SK-N-SH (cell line): ENCODE results near the gene FBXO31. TPM values are rescaled to one million over a fixed set of nuclear protein-coding genes. Genes with fewer than 3 reads are reported as not detected.

ENCODE experiments used
- CTCF ChIA-PET: fragments of 300-600, 350-600 bp; formaldehyde crosslinking; extraction: SDS; loops from one replicate; lab custom pipeline; 2021; lab: Yijun Ruan, JAX
- POLR2A ChIA-PET: fragments of 350-600 bp; sonication (Branson Sonifier 250); formaldehyde crosslinking; extraction: SDS; loops from one replicate; lab custom pipeline; 2020; ENCODE audit warnings: antibody characterized with exemption, inconsistent platforms; lab: Yijun Ruan, JAX
- DNase-seq: peaks from one replicate; pipeline ENCODE4 v3.0.0; 2012
- H2AFZ ChIP-seq: fragments of 200-600 bp; sonication (generic); 2 replicates; pipeline ENCODE4 v1.8.1; 2016; ENCODE audit warnings: antibody characterized with exemption, mild to moderate bottlenecking, low read depth
- H3F3A ChIP-seq: fragments of 200-600 bp; sonication (generic); replicated peaks from 2 replicates; pipeline ENCODE3; 2016; ENCODE audit warnings: antibody characterized with exemption, mild to moderate bottlenecking; ENCODE audit not compliant: insufficient read depth
- H3K27ac ChIP-seq, 2 experiments: fragments of 200-500 bp in 1 of 2; fragments of 200-600 bp in 1 of 2; sonication (Bioruptor generic) in 1 of 2; sonication (generic), shearing (Covaris generic) in 1 of 2; 2 replicates each; pipeline versions ENCODE4 v1.5.1 to v1.6.1; 2014 to 2016; ENCODE audit warnings: low read depth in 2 of 2, inconsistent platforms in 1 of 2, low read length in 1 of 2, mild to moderate bottlenecking in 1 of 2, mixed read lengths in 1 of 2
- H3K27me3 ChIP-seq: fragments of 200-600 bp; sonication (generic), shearing (Covaris generic); 2 replicates; pipeline ENCODE4 v1.6.1; 2016; ENCODE audit warnings: mixed run types; ENCODE audit not compliant: insufficient read depth
- H3K36me3 ChIP-seq, 2 experiments: fragments of 200-500 bp in 1 of 2; fragments of 200-600 bp in 1 of 2; sonication (Bioruptor generic) in 1 of 2; sonication (generic) in 1 of 2; replicated peaks in 1 of 2; 2 replicates each; pipeline versions ENCODE3 to v1.5.1; 2014 to 2016; ENCODE audit warnings: low read length in 1 of 2, mild to moderate bottlenecking in 1 of 2; ENCODE audit not compliant: insufficient read depth in 2 of 2, control insufficient read depth in 1 of 2
- H3K4me1 ChIP-seq, 2 experiments: fragments of 200-500 bp in 1 of 2; fragments of 200-600 bp in 1 of 2; sonication (Bioruptor generic) in 1 of 2; sonication (generic), shearing (Covaris generic) in 1 of 2; 2 replicates each; pipeline versions ENCODE4 v1.5.1 to v1.6.1; 2014 to 2016; ENCODE audit warnings: low read depth in 1 of 2, low read length in 1 of 2, mixed run types in 1 of 2; ENCODE audit not compliant: insufficient read depth in 2 of 2, control insufficient read depth in 1 of 2
- H3K4me2 ChIP-seq: fragments of 200-600 bp; sonication (generic), shearing (Covaris generic); 2 replicates; pipeline ENCODE4 v1.6.1; 2017; ENCODE audit warnings: mixed run types
- H3K4me3 ChIP-seq, 2 experiments: fragments of 200-500 bp in 1 of 2; fragments of 200-600 bp in 1 of 2; sonication (Bioruptor generic) in 1 of 2; sonication (generic), shearing (Covaris generic) in 1 of 2; 2 replicates each; pipeline versions ENCODE4 v1.5.1 to v1.8.1; 2014 to 2016; ENCODE audit warnings: low read depth in 2 of 2, inconsistent platforms in 1 of 2, low read length in 1 of 2, mild to moderate bottlenecking in 1 of 2, mixed read lengths in 1 of 2, moderate library complexity in 1 of 2
- H3K79me2 ChIP-seq: fragments of 200-600 bp; sonication (generic); 2 replicates; pipeline ENCODE4 v1.8.1; 2017; ENCODE audit warnings: mild to moderate bottlenecking; ENCODE audit not compliant: insufficient read depth
- H3K9ac ChIP-seq: fragments of 200-600 bp; sonication (generic); 2 replicates; pipeline ENCODE4 v1.6.1; 2017; ENCODE audit warnings: mixed run types
- H3K9me2 ChIP-seq: fragments of 200-600 bp; sonication (generic); 2 replicates; pipeline ENCODE4 v1.6.1; 2017; ENCODE audit warnings: mixed run types
- H3K9me3 ChIP-seq: fragments of 200-600 bp; sonication (generic); 2 replicates; pipeline ENCODE4 v1.6.1; 2017; ENCODE audit warnings: mixed run types, mild to moderate bottlenecking, moderate library complexity
- H4K20me1 ChIP-seq: fragments of 200-600 bp; sonication (generic); 2 replicates; pipeline ENCODE4 v1.6.1; 2017; ENCODE audit warnings: mild to moderate bottlenecking, mixed run types; ENCODE audit not compliant: insufficient read depth
- CHD2 ChIP-seq: fragments of 150-350 bp; IDR thresholded peaks from 2 replicates; pipeline ENCODE4 v1.6.1; 2018; ENCODE audit warnings: low read length; ENCODE audit not compliant: partially characterized antibody
- ELF1 ChIP-seq: IDR thresholded peaks from 2 replicates; pipeline ENCODE4 v1.4.0; 2012
- EZH2phosphoT487 ChIP-seq: fragments of 200-600 bp; sonication (generic); IDR thresholded peaks from 2 replicates; pipeline ENCODE4 v1.6.1; 2017; ENCODE audit warnings: low read depth, mixed run types, mild to moderate bottlenecking, antibody characterized with exemption, moderate library complexity, borderline replicate concordance
- FOSL2 ChIP-seq: IDR thresholded peaks from 2 replicates; pipeline ENCODE4 v1.4.0; 2012; ENCODE audit warnings: low read depth, mild to moderate bottlenecking, moderate library complexity, borderline replicate concordance
- FOXM1 ChIP-seq: IDR thresholded peaks from 2 replicates; pipeline ENCODE4 v1.4.0; 2012; ENCODE audit warnings: low read depth, mild to moderate bottlenecking
- GABPA ChIP-seq: IDR thresholded peaks from 2 replicates; pipeline ENCODE4 v1.4.0; 2012; ENCODE audit warnings: low read depth, mild to moderate bottlenecking
- GATA2 ChIP-seq: sonication (generic); formaldehyde crosslinking; IDR thresholded peaks from 2 replicates; pipeline ENCODE4 v1.5.0; 2020; ENCODE audit warnings: mild to moderate bottlenecking, missing genetic modification reagents
- JUND ChIP-seq: IDR thresholded peaks from 2 replicates; pipeline ENCODE4 v1.4.0; 2012
- MXI1 ChIP-seq: IDR thresholded peaks from 2 replicates; pipeline ENCODE4 v1.6.1; 2012; ENCODE audit warnings: mild to moderate bottlenecking, low read depth, low read length, improper control_type of control experiment
- NFIC ChIP-seq: IDR thresholded peaks from 2 replicates; pipeline ENCODE4 v1.4.0; 2012; ENCODE audit warnings: borderline replicate concordance
- RAD21 ChIP-seq: IDR thresholded peaks from 2 replicates; pipeline ENCODE4 v1.6.1; 2012; ENCODE audit warnings: mild to moderate bottlenecking, low read length
- RCOR1 ChIP-seq: fragments of 150-350 bp; IDR thresholded peaks from 2 replicates; pipeline ENCODE4 v1.6.1; 2017; ENCODE audit warnings: antibody characterized with exemption, low read length
- RXRA ChIP-seq: IDR thresholded peaks from 2 replicates; pipeline ENCODE4 v1.4.0; 2012; ENCODE audit warnings: low read depth, mild to moderate bottlenecking, borderline replicate concordance
- SMC3 ChIP-seq: IDR thresholded peaks from 2 replicates; pipeline ENCODE4 v1.6.1; 2012; ENCODE audit warnings: low read depth, low read length, improper control_type of control experiment
- YY1 ChIP-seq: IDR thresholded peaks from 2 replicates; pipeline ENCODE4 v1.4.0; 2012; ENCODE audit warnings: low read depth, mild to moderate bottlenecking
- WGBS: methylation state at CpG from one replicate; pipeline ENCODE4 v1.1.6; 2017; ENCODE audit warnings: low lambda C conversion rate; 5-methylcytosine and 5-hydroxymethylcytosine counted together
- polyA plus RNA-seq, 3 experiments: library from polyadenylated mRNA; depleted of rRNA; stranded (reverse); fragments of >200 nt; gene quantifications; 2 replicates each; pipeline ENCODE4 v1.2.3, GENCODE V29; 2012
- TF ChIP-seq, protein P1 (sequence below): fragments of 150-350 bp; IDR thresholded peaks from 2 replicates; pipeline ENCODE4 v1.6.1; 2017; ENCODE audit warnings: antibody characterized with exemption, low read length, low read depth, borderline replicate concordance
- TF ChIP-seq, protein P2 (sequence below): IDR thresholded peaks from 2 replicates; pipeline ENCODE4 v1.6.1; 2012; ENCODE audit warnings: mild to moderate bottlenecking, low read depth, low read length, moderate library complexity
- TF ChIP-seq, protein P3 (sequence below): fragments of 200-600 bp; sonication (generic); IDR thresholded peaks from 2 replicates; pipeline ENCODE4 v1.6.1; 2017; ENCODE audit warnings: antibody characterized with exemption, mild to moderate bottlenecking, moderate library complexity

Gene FBXO31
- polyA plus RNA-seq, 1 of the 3 experiments (the other 2 are of a cell fraction) = 14.2 TPM

DNA sequence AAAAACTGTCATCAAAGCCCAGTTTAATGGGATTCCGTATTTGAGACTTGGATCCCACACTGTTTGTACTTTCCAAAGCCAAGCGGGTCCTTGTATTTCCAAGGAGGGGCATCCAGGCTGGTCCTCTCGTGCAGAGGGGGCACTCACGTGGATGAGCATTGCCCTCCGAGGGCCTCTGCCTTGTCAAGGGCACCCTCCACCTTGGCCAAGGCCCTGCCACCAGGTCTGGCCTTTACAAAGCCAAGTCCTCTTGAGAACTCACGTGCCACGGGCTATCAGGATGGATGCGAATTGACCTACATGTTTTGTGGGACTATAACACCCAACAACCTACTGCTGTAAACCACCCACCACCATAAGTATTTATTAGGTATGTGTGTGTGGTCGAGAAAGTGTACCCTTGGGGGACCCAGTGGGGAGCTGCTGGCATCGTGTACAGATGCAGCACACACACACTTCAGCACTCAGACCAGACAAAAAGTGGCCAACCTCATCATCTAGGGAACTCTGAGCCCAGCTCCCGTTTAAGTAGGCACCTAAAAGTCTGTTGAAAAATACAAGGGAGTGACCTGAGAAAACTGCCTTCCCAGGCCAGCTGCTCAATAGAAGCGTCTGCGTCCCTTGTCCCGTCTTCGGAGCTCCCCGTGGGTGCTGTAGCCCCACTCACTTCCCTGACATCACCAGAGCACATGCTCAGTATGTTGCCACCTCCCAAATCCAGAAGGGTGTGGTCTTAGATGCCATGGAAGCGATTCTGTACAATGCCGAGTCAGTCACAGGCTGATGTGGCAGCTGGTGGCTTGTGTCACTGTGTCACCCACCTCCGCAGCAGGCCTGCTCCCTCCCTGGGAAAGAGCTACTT, 21.4 kb upstream of the FBXO31 start:
- no peak for DNase-seq
- ChIA-PET CTCF (interaction anchor here (1.0 to 1.6 kb wide), 6 partner anchors 11 to 365 kb away, joined by 3 to 9 read pairs (median 4); no protein-coding TSS in a partner anchor), POLR2A (no interaction called here)
- H3K79me2 ChIP-seq = peaks cover 12% of the 10 kb centered on the region; the same call in 1 of the 2 replicates
- no peaks in the 10 kb centered on the region for H4K20me1 ChIP-seq
- no peaks in the 10 kb centered on the region for H3K9me3 ChIP-seq
- no peak overlapping the region for H3K4me3 ChIP-seq
- WGBS = 95% methylated on average over 17 of the region's 19 CpGs
- H3K36me3 ChIP-seq = peaks cover 54 to 83% of the 10 kb centered on the region in 2 experiments
- no peak overlapping the region for H3K27ac ChIP-seq
- no peak overlapping the region for H3K4me2 ChIP-seq
- TF ChIP-seq FOXM1 = no peak
- no peak for TF ChIP-seq RCOR1
- TF ChIP-seq, protein P1, sequence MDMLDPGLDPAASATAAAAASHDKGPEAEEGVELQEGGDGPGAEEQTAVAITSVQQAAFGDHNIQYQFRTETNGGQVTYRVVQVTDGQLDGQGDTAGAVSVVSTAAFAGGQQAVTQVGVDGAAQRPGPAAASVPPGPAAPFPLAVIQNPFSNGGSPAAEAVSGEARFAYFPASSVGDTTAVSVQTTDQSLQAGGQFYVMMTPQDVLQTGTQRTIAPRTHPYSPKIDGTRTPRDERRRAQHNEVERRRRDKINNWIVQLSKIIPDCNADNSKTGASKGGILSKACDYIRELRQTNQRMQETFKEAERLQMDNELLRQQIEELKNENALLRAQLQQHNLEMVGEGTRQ = no peak
- TF ChIP-seq, protein P2, sequence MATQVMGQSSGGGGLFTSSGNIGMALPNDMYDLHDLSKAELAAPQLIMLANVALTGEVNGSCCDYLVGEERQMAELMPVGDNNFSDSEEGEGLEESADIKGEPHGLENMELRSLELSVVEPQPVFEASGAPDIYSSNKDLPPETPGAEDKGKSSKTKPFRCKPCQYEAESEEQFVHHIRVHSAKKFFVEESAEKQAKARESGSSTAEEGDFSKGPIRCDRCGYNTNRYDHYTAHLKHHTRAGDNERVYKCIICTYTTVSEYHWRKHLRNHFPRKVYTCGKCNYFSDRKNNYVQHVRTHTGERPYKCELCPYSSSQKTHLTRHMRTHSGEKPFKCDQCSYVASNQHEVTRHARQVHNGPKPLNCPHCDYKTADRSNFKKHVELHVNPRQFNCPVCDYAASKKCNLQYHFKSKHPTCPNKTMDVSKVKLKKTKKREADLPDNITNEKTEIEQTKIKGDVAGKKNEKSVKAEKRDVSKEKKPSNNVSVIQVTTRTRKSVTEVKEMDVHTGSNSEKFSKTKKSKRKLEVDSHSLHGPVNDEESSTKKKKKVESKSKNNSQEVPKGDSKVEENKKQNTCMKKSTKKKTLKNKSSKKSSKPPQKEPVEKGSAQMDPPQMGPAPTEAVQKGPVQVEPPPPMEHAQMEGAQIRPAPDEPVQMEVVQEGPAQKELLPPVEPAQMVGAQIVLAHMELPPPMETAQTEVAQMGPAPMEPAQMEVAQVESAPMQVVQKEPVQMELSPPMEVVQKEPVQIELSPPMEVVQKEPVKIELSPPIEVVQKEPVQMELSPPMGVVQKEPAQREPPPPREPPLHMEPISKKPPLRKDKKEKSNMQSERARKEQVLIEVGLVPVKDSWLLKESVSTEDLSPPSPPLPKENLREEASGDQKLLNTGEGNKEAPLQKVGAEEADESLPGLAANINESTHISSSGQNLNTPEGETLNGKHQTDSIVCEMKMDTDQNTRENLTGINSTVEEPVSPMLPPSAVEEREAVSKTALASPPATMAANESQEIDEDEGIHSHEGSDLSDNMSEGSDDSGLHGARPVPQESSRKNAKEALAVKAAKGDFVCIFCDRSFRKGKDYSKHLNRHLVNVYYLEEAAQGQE = no peak
- TF ChIP-seq JUND = no peak
- TF ChIP-seq SMC3 = no peak
- TF ChIP-seq RXRA = no peak
- no peak for TF ChIP-seq YY1
- no peak for TF ChIP-seq FOSL2
- no peak for TF ChIP-seq EZH2phosphoT487
- TF ChIP-seq RAD21 = no peak
- TF ChIP-seq, protein P3, sequence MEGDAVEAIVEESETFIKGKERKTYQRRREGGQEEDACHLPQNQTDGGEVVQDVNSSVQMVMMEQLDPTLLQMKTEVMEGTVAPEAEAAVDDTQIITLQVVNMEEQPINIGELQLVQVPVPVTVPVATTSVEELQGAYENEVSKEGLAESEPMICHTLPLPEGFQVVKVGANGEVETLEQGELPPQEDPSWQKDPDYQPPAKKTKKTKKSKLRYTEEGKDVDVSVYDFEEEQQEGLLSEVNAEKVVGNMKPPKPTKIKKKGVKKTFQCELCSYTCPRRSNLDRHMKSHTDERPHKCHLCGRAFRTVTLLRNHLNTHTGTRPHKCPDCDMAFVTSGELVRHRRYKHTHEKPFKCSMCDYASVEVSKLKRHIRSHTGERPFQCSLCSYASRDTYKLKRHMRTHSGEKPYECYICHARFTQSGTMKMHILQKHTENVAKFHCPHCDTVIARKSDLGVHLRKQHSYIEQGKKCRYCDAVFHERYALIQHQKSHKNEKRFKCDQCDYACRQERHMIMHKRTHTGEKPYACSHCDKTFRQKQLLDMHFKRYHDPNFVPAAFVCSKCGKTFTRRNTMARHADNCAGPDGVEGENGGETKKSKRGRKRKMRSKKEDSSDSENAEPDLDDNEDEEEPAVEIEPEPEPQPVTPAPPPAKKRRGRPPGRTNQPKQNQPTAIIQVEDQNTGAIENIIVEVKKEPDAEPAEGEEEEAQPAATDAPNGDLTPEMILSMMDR = no peak
- TF ChIP-seq NFIC = no peak
- TF ChIP-seq GABPA = no peak
- TF ChIP-seq GATA2 = no peak
- TF ChIP-seq CHD2 = no peak
- TF ChIP-seq ELF1 = no peak
- TF ChIP-seq MXI1 = no peak
- no peaks in the 10 kb centered on the region for H3K4me1 ChIP-seq
- H3F3A ChIP-seq = peaks cover 7% of the 10 kb centered on the region
- no peaks in the 10 kb centered on the region for H3K9me2 ChIP-seq
- no peak overlapping the region for H3K9ac ChIP-seq
- no peaks in the 10 kb centered on the region for H3K27me3 ChIP-seq
- H2AFZ ChIP-seq = no peak overlapping the region
